GM12891 (cell line): Measurements from ENCODE around the gene LGALS9C.
"Not testable (repeated sequence)": the region's sequence is repeated elsewhere in the genome, so short reads cannot be mapped to it uniquely, and the experiment has no call there.

ENCODE experiments used
- POLR2A ChIP-seq: IDR thresholded peaks from 2 replicates; pipeline ENCODE4 v1.6.1; 2011; ENCODE audit warnings: low read depth, low read length, control low read depth
- POLR2AphosphoS5 ChIP-seq: IDR thresholded peaks from 2 replicates; pipeline ENCODE4 v1.6.1; 2011; ENCODE audit warnings: low read depth, low read length, control low read depth

- TF ChIP-seq POLR2AphosphoS5, POLR2A: not testable (repeated sequence)
These were observed 10.2 kb upstream of the LGALS9C start for GRCh38 chr17:18466250-18466983.
